HepG2 (cell line): Measurements from ENCODE around the gene ALG9. TPM values are rescaled to one million over a fixed set of nuclear protein-coding genes. Genes with fewer than 3 reads are reported as not detected.

ENCODE experiments used
- ADNP ChIP-seq: sonication (generic); formaldehyde crosslinking; IDR thresholded peaks from 2 replicates; pipeline ENCODE4 v1.4.0; 2020; ENCODE audit warnings: missing genetic modification reagents
- ATF1 ChIP-seq: IDR thresholded peaks from 2 replicates; pipeline ENCODE4 v1.6.1; 2016; ENCODE audit warnings: mild to moderate bottlenecking, control low read depth
- CEBPG ChIP-seq: IDR thresholded peaks from 2 replicates; pipeline ENCODE4 v1.6.1; 2016
- FOXK2 ChIP-seq: fragments of 450-650 bp; IDR thresholded peaks from 2 replicates; pipeline ENCODE4 v1.6.1; 2016
- GATAD2A ChIP-seq: IDR thresholded peaks from 2 replicates; pipeline ENCODE4 v1.6.1; 2016
- IKZF1 ChIP-seq: fragments of 450-650 bp; IDR thresholded peaks from 2 replicates; pipeline ENCODE4 v1.7.1; 2016
- JARID2 ChIP-seq: sonication (generic); formaldehyde crosslinking; IDR thresholded peaks from 2 replicates; pipeline ENCODE4 v1.8.1; 2023; ENCODE audit warnings: missing genetic modification reagents, inconsistent platforms; ENCODE audit not compliant: insufficient replicate concordance
- KLF12 ChIP-seq: sonication (generic); formaldehyde crosslinking; IDR thresholded peaks from 2 replicates; pipeline ENCODE4 v1.4.0; 2020; ENCODE audit warnings: missing genetic modification reagents, borderline replicate concordance
- MIXL1 ChIP-seq: IDR thresholded peaks from 2 replicates; pipeline ENCODE4 v1.6.1; 2016
- RFX1 ChIP-seq: fragments of 450-650 bp; IDR thresholded peaks from 2 replicates; pipeline ENCODE4 v1.6.1; 2017
- RNF219 ChIP-seq: sonication (generic); formaldehyde crosslinking; IDR thresholded peaks from 2 replicates; pipeline ENCODE4 v1.5.0; 2020; ENCODE audit warnings: mild to moderate bottlenecking, missing genetic modification reagents
- SALL2 ChIP-seq: sonication (generic); formaldehyde crosslinking; IDR thresholded peaks from 2 replicates; pipeline ENCODE4 v1.8.1; 2023; ENCODE audit warnings: mild to moderate bottlenecking, missing genetic modification reagents, inconsistent platforms
- SP4 ChIP-seq: sonication (generic); formaldehyde crosslinking; IDR thresholded peaks from 2 replicates; pipeline ENCODE4 v1.8.1; 2023; ENCODE audit warnings: mild to moderate bottlenecking, missing genetic modification reagents
- TBP ChIP-seq: sonication (generic); formaldehyde crosslinking; IDR thresholded peaks from 2 replicates; pipeline ENCODE4 v1.5.0; 2020; ENCODE audit warnings: missing genetic modification reagents
- ZFP62 ChIP-seq: sonication (generic); formaldehyde crosslinking; IDR thresholded peaks from 2 replicates; pipeline ENCODE4 v1.4.0; 2020; ENCODE audit warnings: missing genetic modification reagents
- ZMYM3 ChIP-seq: sonication (generic); formaldehyde crosslinking; IDR thresholded peaks from 2 replicates; pipeline ENCODE4 v1.5.1; 2020; ENCODE audit warnings: mild to moderate bottlenecking, missing genetic modification reagents
- ZNF383 ChIP-seq: sonication (generic); formaldehyde crosslinking; IDR thresholded peaks from 2 replicates; pipeline ENCODE4 v1.4.0; 2020; ENCODE audit warnings: missing genetic modification reagents, mild to moderate bottlenecking, borderline replicate concordance
- ZNF564 ChIP-seq: sonication (generic); formaldehyde crosslinking; IDR thresholded peaks from 2 replicates; pipeline ENCODE4 v1.8.1; 2023; ENCODE audit warnings: mild to moderate bottlenecking, missing genetic modification reagents
- ZNF597 ChIP-seq: sonication (generic); formaldehyde crosslinking; IDR thresholded peaks from 2 replicates; pipeline ENCODE4 v1.5.0; 2020; ENCODE audit warnings: missing genetic modification reagents
- ZNF775 ChIP-seq: sonication (generic); formaldehyde crosslinking; IDR thresholded peaks from 2 replicates; pipeline ENCODE4 v1.4.0; 2020; ENCODE audit warnings: missing genetic modification reagents, mild to moderate bottlenecking, moderate library complexity, borderline replicate concordance
- ZNF816 ChIP-seq: sonication (generic); formaldehyde crosslinking; IDR thresholded peaks from 2 replicates; pipeline ENCODE4 v1.8.0; 2022; ENCODE audit warnings: missing genetic modification reagents, mild to moderate bottlenecking, borderline replicate concordance
- polyA plus RNA-seq, 8 experiments: library from polyadenylated mRNA; depleted of rRNA in 3 of 8; stranded (reverse) in 7 of 8; unstranded in 1 of 8; fragments of >200 nt; fragmentation: Illumina TruSeq in 4 of 8; extraction: Trizol in 4 of 8; gene quantifications; 2 replicates each; pipeline versions ENCODE4 v1.2.1 to v1.2.3, GENCODE V29; 2011 to 2016; ENCODE audit warnings: low read depth in 4 of 8, missing spikeins in 1 of 8, mixed read lengths in 1 of 8; ENCODE audit not compliant: insufficient read depth in 1 of 8
- total RNA-seq, 5 experiments: library from RNA; depleted of rRNA; stranded (reverse); fragments of >200 nt; fragmentation: Illumina TruSeq; extraction: Trizol; gene quantifications; 2 replicates each; pipeline ENCODE4 v1.2.3, GENCODE V29; 2016; ENCODE audit warnings: low read depth in 1 of 5
- TF ChIP-seq, protein P1 (sequence below): IDR thresholded peaks from 2 replicates; pipeline ENCODE4 v1.6.1; 2016; ENCODE audit warnings: low read depth, missing genetic modification reagents, missing compliant biosample characterization
- TF ChIP-seq, protein P2 (sequence below): sonication (generic); formaldehyde crosslinking; IDR thresholded peaks from 2 replicates; pipeline ENCODE4 v1.5.0; 2020; ENCODE audit warnings: missing genetic modification reagents

ALG9 gene
- total and polyA plus RNA-seq, 2 of the 13 experiments (the other 11 are each of a cell fraction or from before 2014, with no cell fraction given): 39.4 to 40.6 TPM

GRCh38 chr11:111777094-111778046, 94.0 kb downstream of the ALG9 start (continued):
- TF ChIP-seq, protein P1, sequence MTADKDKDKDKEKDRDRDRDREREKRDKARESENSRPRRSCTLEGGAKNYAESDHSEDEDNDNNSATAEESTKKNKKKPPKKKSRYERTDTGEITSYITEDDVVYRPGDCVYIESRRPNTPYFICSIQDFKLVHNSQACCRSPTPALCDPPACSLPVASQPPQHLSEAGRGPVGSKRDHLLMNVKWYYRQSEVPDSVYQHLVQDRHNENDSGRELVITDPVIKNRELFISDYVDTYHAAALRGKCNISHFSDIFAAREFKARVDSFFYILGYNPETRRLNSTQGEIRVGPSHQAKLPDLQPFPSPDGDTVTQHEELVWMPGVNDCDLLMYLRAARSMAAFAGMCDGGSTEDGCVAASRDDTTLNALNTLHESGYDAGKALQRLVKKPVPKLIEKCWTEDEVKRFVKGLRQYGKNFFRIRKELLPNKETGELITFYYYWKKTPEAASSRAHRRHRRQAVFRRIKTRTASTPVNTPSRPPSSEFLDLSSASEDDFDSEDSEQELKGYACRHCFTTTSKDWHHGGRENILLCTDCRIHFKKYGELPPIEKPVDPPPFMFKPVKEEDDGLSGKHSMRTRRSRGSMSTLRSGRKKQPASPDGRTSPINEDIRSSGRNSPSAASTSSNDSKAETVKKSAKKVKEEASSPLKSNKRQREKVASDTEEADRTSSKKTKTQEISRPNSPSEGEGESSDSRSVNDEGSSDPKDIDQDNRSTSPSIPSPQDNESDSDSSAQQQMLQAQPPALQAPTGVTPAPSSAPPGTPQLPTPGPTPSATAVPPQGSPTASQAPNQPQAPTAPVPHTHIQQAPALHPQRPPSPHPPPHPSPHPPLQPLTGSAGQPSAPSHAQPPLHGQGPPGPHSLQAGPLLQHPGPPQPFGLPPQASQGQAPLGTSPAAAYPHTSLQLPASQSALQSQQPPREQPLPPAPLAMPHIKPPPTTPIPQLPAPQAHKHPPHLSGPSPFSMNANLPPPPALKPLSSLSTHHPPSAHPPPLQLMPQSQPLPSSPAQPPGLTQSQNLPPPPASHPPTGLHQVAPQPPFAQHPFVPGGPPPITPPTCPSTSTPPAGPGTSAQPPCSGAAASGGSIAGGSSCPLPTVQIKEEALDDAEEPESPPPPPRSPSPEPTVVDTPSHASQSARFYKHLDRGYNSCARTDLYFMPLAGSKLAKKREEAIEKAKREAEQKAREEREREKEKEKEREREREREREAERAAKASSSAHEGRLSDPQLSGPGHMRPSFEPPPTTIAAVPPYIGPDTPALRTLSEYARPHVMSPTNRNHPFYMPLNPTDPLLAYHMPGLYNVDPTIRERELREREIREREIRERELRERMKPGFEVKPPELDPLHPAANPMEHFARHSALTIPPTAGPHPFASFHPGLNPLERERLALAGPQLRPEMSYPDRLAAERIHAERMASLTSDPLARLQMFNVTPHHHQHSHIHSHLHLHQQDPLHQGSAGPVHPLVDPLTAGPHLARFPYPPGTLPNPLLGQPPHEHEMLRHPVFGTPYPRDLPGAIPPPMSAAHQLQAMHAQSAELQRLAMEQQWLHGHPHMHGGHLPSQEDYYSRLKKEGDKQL: no peak
- TF ChIP-seq ZNF564 (CRISPR knock-in tag): no peak
- TF ChIP-seq ZNF775: no peak
- TF ChIP-seq CEBPG: peak; percentile 18; the same call in 1 of the 2 replicates
- peak; percentile 15; the same call in 1 of the 2 replicates for TF ChIP-seq GATAD2A
- no peak for TF ChIP-seq RFX1
- TF ChIP-seq, protein P2, sequence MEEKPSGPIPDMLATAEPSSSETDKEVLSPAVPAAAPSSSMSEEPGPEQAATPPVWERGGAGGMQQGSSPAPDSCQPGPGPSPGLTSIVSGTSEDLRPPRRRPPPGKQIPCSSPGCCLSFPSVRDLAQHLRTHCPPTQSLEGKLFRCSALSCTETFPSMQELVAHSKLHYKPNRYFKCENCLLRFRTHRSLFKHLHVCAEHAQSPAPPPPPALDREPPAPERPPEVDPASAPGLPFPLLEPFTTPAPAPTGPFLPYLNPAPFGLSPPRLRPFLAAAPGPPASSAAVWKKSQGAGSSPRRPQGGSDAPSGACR (CRISPR knock-in tag): no peak
- no peak for TF ChIP-seq SALL2 (CRISPR knock-in tag)
- no peak for TF ChIP-seq JARID2 (CRISPR knock-in tag)
- no peak for TF ChIP-seq TBP (CRISPR knock-in tag)
- TF ChIP-seq FOXK2: 0 out of 2 replicates have a peak, but pooled peaks have one; percentile 28
- TF ChIP-seq ZNF816: no peak
- no peak for TF ChIP-seq ADNP (CRISPR knock-in tag)
- no peak for TF ChIP-seq KLF12 (CRISPR knock-in tag)
- no peak for TF ChIP-seq IKZF1
- TF ChIP-seq ZFP62 (CRISPR knock-in tag): no peak
- 0 out of 2 replicates have a peak, but pooled peaks have one; percentile 17 for TF ChIP-seq ZMYM3 (CRISPR knock-in tag)
- TF ChIP-seq MIXL1 (CRISPR knock-in tag): peak; percentile 97
- TF ChIP-seq ZNF383: no peak
- peak; percentile 62 for TF ChIP-seq ATF1 (CRISPR knock-in tag)
- TF ChIP-seq ZNF597 (CRISPR knock-in tag): no peak
- no peak for TF ChIP-seq SP4 (CRISPR knock-in tag)
- no peak for TF ChIP-seq RNF219
